Left lung (tissue), 10 donors: ENCODE results near the gene KCNB1. TPM values are rescaled to one million over a fixed set of nuclear protein-coding genes. Genes with fewer than 3 reads are reported as not detected.
"Not testable (repeated sequence)": the region's sequence is repeated elsewhere in the genome, so short reads cannot be mapped to it uniquely, and the experiment has no call there.

Source experiments
- ATAC-seq: fragments of 200-7000 bp; cut with Tn5 transposase; one replicate; pipeline ENCODE4 v1.9.1; 2020; ENCODE audit warnings: moderate library complexity
- DNase-seq, 4 donors: peaks; one replicate each; pipeline ENCODE4 v3.0.0-alpha.2; 2013 to 2020
- H3K27ac ChIP-seq, 2 donors: fragments of 200-600 bp; sonication (generic) in 1 of 2; one replicate each; pipeline versions ENCODE4 v1.5.0 to v1.8.0; 2020 to 2021
- H3K27me3 ChIP-seq, 2 donors: fragments of 200-600 bp; sonication (generic) in 1 of 2; one replicate each; pipeline versions ENCODE4 v1.5.0 to v1.8.0; 2020 to 2021
- H3K36me3 ChIP-seq, 2 donors: fragments of 200-600 bp; sonication (generic) in 1 of 2; one replicate each; pipeline versions ENCODE4 v1.5.0 to v1.8.0; 2020 to 2021
- H3K4me1 ChIP-seq, 2 donors: fragments of 200-600 bp; one replicate each; pipeline ENCODE4 v1.8.0; 2021
- H3K4me3 ChIP-seq, 2 donors: fragments of 200-600 bp; sonication (generic) in 1 of 2; one replicate each; pipeline versions ENCODE4 v1.5.0 to v1.8.0; 2020 to 2021; ENCODE audit warnings: mild to moderate bottlenecking in 1 of 2
- H3K9me3 ChIP-seq, 2 donors: fragments of 200-600 bp; sonication (generic) in 1 of 2; one replicate each; pipeline versions ENCODE4 v1.5.0 to v1.8.0; 2020 to 2021
- intact Hi-C, 2 donors: fragments of 100-400 bp; cut with DNase I; formaldehyde crosslinking; loops; one replicate each; pipeline versions ENCODE4 v1.11.2 to v1.14.2; 2022
- polyA plus RNA-seq, 6 donors: library from polyadenylated mRNA; unstranded; fragments of 120-200 nt; gene quantifications; one replicate each; pipeline ENCODE4 v1.2.1, GENCODE V29; 2013; ENCODE audit not compliant: insufficient read length in 6 of 6
- total RNA-seq, 2 donors: library from RNA; stranded (reverse); fragmentation: NEBNext Ultra II Directional; extraction: Animal tissue kit (Norgen Biotek cat#: 25700); gene quantifications; one replicate each; pipeline ENCODE4 v1.2.1, GENCODE V29; 2021
- TF ChIP-seq, protein P1 (sequence below), 2 donors: fragments of 200-600 bp; sonication (generic) in 1 of 2; IDR thresholded peaks; one replicate each; pipeline versions ENCODE4 v1.5.0 to v1.8.0; 2021; ENCODE audit warnings: antibody characterized with exemption in 2 of 2
- donor health status: DM: no; HTN: yes; CAD: no.
- donor health status: DM: no; HTN: no; CAD: no.

The KCNB1 gene
- total and polyA plus RNA-seq, 8 donors = 0.26 to 1.2 (median 0.44) TPM

DNA sequence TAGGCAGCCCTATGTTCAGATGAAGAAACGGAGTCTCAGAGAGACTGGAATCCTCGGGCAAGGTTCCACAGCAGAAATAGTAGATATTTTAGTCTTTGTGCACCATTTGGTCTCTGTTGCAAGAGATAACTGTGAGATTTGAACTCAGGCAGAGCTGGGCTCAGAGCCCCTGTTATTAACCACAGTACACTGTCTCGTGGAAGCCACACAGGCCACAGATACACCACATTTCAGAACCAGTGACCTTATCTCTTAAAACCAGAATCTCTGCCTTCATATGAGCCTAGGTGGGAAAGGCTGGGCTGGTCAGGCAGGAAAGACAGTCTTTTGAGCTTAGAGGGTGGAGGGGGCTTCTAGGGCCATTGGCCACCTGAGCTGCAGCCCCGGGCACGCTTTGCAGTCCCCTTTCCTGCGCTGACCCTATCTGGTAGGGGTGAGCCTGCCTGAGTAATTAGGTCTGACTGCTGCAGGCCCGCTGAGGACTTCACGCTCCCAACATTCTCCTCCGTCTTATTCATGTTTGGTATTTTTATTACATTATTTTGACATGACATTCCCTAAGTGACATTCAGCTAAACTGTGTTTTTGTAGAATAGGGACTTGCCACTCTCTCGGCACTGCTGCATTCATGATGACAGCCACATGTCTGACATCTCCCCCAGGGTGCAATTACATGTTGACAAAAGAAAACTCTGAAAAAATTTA is 71.1 kb downstream of the KCNB1 start:
- no peak overlapping the region for H3K27ac ChIP-seq
- no peaks in the 10 kb centered on the region for H3K9me3 ChIP-seq
- intact Hi-C loops = no loop called here
- TF ChIP-seq, protein P1, sequence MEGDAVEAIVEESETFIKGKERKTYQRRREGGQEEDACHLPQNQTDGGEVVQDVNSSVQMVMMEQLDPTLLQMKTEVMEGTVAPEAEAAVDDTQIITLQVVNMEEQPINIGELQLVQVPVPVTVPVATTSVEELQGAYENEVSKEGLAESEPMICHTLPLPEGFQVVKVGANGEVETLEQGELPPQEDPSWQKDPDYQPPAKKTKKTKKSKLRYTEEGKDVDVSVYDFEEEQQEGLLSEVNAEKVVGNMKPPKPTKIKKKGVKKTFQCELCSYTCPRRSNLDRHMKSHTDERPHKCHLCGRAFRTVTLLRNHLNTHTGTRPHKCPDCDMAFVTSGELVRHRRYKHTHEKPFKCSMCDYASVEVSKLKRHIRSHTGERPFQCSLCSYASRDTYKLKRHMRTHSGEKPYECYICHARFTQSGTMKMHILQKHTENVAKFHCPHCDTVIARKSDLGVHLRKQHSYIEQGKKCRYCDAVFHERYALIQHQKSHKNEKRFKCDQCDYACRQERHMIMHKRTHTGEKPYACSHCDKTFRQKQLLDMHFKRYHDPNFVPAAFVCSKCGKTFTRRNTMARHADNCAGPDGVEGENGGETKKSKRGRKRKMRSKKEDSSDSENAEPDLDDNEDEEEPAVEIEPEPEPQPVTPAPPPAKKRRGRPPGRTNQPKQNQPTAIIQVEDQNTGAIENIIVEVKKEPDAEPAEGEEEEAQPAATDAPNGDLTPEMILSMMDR (IDR thresholded peaks at IDR 0.05) = no peak
- peaks cover 0 to 24% of the 10 kb centered on the region in 2 donors for H3K27me3 ChIP-seq
- no peak for ATAC-seq
- no peaks in the 10 kb centered on the region for H3K36me3 ChIP-seq
- no peak overlapping the region for H3K4me3 ChIP-seq
- no peak for DNase-seq
- H3K4me1 ChIP-seq = no peaks in the 10 kb centered on the region

DNA sequence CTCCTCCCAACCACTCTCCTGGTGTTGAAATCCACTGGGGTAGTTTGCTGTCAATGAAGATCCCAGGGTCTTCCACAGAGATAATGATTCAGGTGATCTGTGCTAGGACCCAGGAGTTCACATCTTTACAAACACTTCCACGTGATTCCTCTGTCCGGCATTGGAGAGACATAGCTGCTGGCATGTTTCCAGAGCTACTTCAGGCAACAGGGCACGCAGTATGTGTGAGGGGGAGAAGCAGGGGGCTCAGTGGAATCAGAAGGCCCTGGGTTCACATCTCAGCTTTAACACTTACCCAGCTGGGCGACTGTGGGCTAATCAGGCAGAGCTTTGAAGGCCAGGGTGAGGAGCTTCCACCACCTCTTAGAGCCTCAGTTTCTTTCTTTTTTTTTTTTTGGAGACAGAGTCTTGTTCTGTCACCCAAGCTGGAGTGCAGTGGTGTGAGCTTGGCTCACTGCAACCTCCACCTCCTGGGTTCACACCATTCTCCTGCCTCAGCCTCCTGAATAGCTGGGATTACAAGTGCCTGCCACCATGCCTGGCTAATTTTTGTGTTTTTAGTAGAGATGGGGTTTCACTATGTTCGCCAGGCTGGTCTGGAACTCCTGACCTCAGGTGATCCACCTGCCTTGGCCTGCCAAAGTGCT is 72.4 kb downstream of the KCNB1 start:
- H3K36me3 ChIP-seq, H3K4me1 ChIP-seq, H3K4me3 ChIP-seq, H3K27ac ChIP-seq, intact Hi-C loops, DNase-seq, ATAC-seq, H3K9me3 ChIP-seq: not testable (repeated sequence)
- peaks cover 0 to 18% of the 10 kb centered on the region in 2 donors for H3K27me3 ChIP-seq

DNA sequence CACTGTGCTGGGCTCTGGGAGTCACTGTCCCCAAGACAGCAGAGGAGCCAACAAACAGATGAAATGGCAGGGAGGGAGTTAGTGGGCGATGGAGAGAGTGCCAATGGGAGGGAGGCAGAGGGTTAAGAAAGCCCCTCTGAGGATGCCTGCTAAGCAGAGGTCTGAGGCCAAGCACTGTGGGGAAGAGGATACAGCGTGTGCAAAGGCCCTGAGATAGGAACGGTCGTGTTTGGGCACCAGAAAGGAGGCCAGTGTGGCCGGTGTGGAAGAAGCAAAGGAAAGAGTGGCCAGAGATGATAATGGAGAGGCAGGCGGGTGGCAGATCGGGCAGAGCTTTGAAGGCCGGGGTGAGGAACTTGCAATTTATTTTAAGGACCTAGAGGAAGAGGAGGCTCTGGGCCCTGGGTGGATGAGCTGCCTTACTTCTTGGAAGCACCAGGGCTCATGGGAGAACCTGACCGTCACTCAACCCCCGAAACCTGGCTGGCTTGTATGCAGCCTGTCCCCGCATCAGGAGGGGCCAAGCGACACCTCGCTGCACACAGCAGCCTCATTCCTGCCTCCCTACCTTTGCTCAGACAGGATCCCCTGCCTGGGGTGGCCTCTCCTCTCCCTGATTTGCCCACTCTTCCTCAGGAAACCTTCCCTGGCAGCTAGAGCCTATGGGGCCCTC is 73.0 kb downstream of the KCNB1 start:
- TF ChIP-seq, protein P1 (IDR thresholded peaks at IDR 0.05) = no peak
- ATAC-seq (no peak), DNase-seq (no peak)
- H3K4me3 ChIP-seq = no peak overlapping the region
- no peaks in the 10 kb centered on the region for H3K36me3 ChIP-seq
- no peaks in the 10 kb centered on the region for H3K4me1 ChIP-seq
- no peaks in the 10 kb centered on the region for H3K9me3 ChIP-seq
- H3K27me3 ChIP-seq = peaks cover 0 to 14% of the 10 kb centered on the region in 2 donors
- no peak overlapping the region for H3K27ac ChIP-seq
- intact Hi-C loops = no loop called here

DNA sequence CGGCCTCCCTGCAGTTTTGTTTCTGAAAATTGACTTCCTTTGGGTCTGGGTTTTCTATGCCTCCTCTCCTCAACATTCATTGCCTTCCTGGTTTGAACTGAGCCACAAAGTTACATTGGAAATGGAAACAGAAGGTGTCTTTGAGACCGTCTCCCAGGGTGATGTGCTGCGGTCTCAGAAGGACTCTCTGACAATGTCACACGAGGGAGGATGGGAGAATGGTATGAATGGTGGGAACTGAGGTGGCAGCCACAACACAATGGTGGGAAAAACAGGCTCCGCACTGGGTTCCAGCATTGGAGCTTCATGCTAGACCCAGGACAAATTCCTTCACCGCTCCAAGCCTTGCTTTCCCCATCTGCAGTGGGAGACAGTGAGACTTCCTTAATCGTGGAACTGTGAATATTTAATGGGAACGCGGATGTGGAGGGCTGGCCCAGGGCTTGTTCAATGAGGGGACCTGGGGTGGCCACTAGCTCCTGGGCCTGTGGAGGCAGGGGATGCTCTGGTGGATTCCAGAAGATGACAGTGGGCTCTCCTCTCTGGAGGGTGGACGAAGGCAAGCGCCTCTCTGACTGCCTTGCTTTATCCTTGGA is 73.9 kb downstream of the KCNB1 start:
- intact Hi-C loops = no loop called here
- DNase-seq = no peak
- Histone ChIP-seq H3K36me3 (no peaks in the 10 kb centered on the region), H3K27ac (no peak overlapping the region), H3K9me3 (no peaks in the 10 kb centered on the region), H3K4me1 (no peaks in the 10 kb centered on the region), H3K4me3 (no peak overlapping the region), H3K27me3 (peaks cover 0 to 8% of the 10 kb centered on the region in 2 donors)
- no peak for ATAC-seq
- TF ChIP-seq, protein P1 (IDR thresholded peaks at IDR 0.05) = no peak

DNA sequence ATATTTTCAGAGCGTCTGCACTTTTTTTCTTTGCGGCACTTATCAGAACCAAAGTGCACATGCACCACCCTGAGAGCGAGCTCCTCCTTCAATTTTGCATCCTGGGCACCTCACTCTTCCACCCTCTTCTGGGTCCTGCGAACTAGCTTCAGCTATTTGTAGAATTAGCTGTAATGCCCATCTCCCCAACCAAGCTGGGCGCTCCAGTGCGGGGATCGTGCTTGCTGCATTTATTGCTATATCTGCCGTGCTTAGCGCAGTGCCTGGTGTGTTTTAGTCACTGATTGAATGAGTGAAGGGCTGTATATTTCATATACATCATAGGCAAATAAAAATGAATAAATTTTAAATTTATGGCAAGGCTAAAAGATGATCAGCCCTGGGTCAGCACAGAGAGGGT is 75.8 kb downstream of the KCNB1 start:
- no peak overlapping the region for H3K4me3 ChIP-seq
- H3K4me1 ChIP-seq = no peaks in the 10 kb centered on the region
- no peaks in the 10 kb centered on the region for H3K9me3 ChIP-seq
- intact Hi-C loops = no loop called here
- no peak for DNase-seq
- no peak for ATAC-seq
- H3K27me3 ChIP-seq = no peaks in the 10 kb centered on the region
- no peak overlapping the region for H3K27ac ChIP-seq
- H3K36me3 ChIP-seq = no peaks in the 10 kb centered on the region
- TF ChIP-seq, protein P1 (IDR thresholded peaks at IDR 0.05) = no peak
